DOHH2 (cell line): ENCODE measurements around the gene APOL3.

Source experiments
- CTCF ChIP-seq: fragments of 200-600 bp; sonication (generic); IDR thresholded peaks from one replicate; pipeline ENCODE4 v1.5.1; 2014; ENCODE audit warnings: antibody characterized with exemption, mild to moderate bottlenecking, low read depth, low read length; ENCODE audit not compliant: poor library complexity, severe bottlenecking
- EZH2phosphoT487 ChIP-seq: fragments of 200-600 bp; sonication (generic); IDR thresholded peaks from 2 replicates; pipeline ENCODE4 v1.6.1; 2017; ENCODE audit warnings: borderline replicate concordance, mild to moderate bottlenecking, antibody characterized with exemption, low read length, moderate library complexity, mixed read lengths

GRCh38 chr22:36204632-36205015 is 44.1 kb upstream of the APOL3 start:
- TF ChIP-seq CTCF (no peak), EZH2phosphoT487 (no peak)
